ENCODE results near the gene TMEM82. TPM values are rescaled to one million over a fixed set of nuclear protein-coding genes. Genes with fewer than 3 reads are reported as not detected.

TMEM82 gene
- total RNA-seq, 1 donor from 2014 or later = 1.1 TPM

DNA sequence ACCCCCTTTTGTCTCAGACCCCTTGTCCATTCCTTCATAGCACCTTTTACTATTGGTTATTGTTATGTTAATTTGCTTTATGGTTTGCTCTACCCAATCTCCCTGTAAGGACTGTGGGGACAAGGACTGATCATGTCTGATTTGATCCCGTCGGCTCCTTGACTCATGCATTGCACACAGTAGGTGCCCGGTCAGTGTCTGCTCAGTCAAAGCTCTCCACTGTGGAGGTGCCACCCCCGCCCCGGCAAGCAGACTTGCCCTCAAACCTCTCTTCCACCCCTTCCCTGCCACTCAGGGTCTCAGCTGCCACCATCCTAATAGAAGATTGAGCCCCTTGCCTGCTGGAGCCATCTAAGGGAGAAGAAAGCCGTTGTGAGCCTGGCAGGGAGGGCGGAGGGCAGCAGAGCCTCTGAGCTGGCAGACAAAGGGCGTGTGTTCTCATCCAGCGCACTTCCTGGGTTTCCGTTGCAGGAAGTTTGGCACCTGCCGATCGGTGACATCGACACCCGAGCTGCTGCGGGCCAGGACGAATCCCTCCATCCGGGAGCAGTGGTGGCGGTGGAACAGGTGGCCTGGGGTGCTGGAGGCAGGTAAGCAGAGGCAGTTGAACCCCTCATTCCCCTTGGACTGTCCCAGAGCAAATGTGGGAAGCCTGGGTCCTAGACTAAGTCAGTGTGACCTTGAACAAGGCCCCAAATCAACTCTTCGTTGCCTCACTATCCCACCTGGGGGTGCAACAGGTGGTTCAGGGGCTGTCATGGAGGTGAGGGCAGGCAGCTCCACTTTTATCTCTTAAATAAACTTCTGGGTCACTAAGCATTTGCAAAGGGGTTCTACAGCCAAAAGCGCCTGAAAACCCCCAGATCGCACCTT is 14.1 kb downstream of the TMEM82 start:
- Mint-ChIP-seq H3K36me3 (peaks cover 2% of the 10 kb centered on the region), H3K9me3 (no peaks in the 10 kb centered on the region)

DNA sequence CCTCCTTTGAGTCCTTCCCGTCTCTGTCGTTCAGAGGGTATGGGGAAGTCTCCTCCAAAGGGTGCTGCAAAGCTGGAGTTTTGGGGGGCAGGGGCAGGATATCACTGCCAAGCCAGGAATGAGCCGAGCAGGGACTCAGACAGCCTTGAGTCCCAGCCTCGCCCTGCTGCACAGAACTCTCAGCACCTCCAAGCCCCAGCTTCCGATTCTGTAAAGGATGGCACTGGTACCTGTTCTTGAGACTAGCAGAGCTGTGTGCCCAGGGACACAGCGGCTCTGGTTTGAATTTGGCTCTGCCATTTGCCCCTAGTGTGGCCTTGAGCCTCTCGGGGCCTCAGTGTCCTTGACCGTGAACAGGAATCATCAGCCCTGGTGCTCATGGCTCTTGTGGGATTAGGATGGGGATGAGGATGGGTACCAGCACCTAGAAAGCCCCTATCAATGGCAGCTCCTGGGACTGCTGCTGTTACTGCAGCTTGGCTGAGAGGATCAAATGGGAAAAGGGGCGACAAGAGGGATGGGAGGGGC is 14.8 kb downstream of the TMEM82 start:
- Mint-ChIP-seq H3K36me3 (peaks cover 6% of the 10 kb centered on the region), H3K27me3 (no peaks in the 10 kb centered on the region), H3K27ac (peak overlapping the region; percentile 96), H3K9me3 (no peaks in the 10 kb centered on the region), H3K4me1 (ENCODE audit: unreplicated experiment) (peaks cover 29% of the 10 kb centered on the region), H3K4me3 (peak overlapping the region; percentile 93)
- TF ChIP-seq, protein P1, sequence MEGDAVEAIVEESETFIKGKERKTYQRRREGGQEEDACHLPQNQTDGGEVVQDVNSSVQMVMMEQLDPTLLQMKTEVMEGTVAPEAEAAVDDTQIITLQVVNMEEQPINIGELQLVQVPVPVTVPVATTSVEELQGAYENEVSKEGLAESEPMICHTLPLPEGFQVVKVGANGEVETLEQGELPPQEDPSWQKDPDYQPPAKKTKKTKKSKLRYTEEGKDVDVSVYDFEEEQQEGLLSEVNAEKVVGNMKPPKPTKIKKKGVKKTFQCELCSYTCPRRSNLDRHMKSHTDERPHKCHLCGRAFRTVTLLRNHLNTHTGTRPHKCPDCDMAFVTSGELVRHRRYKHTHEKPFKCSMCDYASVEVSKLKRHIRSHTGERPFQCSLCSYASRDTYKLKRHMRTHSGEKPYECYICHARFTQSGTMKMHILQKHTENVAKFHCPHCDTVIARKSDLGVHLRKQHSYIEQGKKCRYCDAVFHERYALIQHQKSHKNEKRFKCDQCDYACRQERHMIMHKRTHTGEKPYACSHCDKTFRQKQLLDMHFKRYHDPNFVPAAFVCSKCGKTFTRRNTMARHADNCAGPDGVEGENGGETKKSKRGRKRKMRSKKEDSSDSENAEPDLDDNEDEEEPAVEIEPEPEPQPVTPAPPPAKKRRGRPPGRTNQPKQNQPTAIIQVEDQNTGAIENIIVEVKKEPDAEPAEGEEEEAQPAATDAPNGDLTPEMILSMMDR (conservative IDR thresholded peaks at IDR 0.05) = no peak
- DNase-seq (ENCODE audit: extremely low spot score, unreplicated experiment) = no peak

More for the DNA sequence above, 14.1 kb downstream of the TMEM82 start:
- no peaks in the 10 kb centered on the region for H3K27me3 Mint-ChIP-seq
- peak overlapping the region; percentile 66 for H3K27ac Mint-ChIP-seq
- H3K4me1 Mint-ChIP-seq (ENCODE audit: unreplicated experiment) = peaks cover 25% of the 10 kb centered on the region
- TF ChIP-seq, protein P1 (conservative IDR thresholded peaks at IDR 0.05) = no peak
- H3K4me3 Mint-ChIP-seq = peak overlapping the region; percentile 38
- no peak for DNase-seq (ENCODE audit: extremely low spot score, unreplicated experiment)

DNA sequence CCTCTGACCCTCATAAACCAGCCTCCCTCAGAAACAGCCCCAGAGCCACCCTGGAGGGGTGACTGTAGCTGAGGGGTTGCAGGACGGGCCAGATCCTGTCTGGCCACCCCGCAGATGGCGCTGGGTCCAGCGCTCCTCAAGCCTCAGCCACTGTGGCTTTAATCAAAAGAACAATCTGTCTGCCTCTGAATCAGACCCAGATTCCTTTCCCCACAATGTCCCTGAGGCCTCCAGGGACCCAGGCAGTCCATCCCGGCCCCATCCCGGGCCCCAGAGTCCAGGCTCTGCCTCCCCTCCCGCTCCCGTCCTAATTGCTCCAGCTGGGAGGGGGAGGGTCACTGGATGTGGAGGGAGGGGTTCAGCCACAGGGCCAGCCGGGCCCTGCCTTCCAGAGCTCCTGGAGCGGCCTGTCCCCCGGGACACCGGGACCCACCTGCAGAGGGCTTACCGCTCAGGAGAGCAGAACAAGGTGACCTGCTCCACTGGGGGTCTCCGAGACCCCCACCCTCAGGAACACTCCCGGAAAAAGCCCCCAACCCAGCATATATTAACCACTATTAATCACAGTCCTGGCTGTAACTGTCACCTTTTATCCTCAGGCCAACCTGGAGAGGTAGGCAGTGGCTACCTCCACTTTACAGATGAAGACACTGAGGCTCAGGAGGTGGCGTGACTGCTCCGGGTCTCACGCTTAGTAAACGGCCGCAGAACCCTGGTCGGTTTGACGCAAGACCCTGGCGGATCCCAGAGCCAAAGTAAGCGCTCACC is 15.5 kb downstream of the TMEM82 start:
- TF ChIP-seq, protein P1 (conservative IDR thresholded peaks at IDR 0.05) = no peak
- Mint-ChIP-seq H3K4me1 (ENCODE audit: unreplicated experiment) (peaks cover 34% of the 10 kb centered on the region), H3K27ac (peak overlapping the region; percentile 96), H3K36me3 (peaks cover 9% of the 10 kb centered on the region), H3K9me3 (no peaks in the 10 kb centered on the region), H3K27me3 (no peaks in the 10 kb centered on the region), H3K4me3 (peak overlapping the region; percentile 93)
- peak; percentile 72 for DNase-seq (ENCODE audit: extremely low spot score, unreplicated experiment)

DNA sequence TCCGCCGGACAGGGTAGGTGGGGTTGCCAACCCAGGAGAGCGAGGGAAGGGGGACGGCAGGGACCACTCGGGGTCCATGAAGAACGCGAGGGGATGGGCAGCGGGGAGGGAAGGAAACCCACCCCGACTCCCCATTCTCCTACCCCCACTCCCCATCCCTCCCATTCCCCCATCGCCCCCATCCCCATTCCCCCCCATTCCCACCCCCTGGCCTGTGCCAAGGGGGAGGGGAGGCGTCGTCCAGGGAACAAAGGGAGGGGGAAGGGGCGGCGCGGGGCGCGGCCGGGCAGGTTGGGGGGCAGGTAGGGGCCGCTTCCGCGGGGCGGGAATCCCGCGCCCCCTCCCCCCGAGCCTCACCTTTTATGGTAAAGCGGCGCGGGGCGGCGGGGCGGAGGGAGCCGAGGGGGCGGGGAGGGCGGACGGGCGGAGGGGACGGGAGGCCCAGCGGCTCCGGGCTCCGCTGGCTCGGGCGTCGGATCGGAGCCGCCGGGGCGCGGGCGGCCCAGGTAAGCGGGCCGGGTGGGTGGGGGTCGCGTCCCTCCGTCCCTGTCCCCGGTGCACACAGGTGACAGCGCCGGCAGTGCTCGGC is 16.1 kb downstream of the TMEM82 start, which contains the start of gene FBLIM1:
TSS of gene FBLIM1 (plus strand) at position 453 of the 589 bp plus-strand sequence. CDS start 6,189 bp downstream, outside the sequence.
- no peaks in the 10 kb centered on the region for H3K27me3 Mint-ChIP-seq
- H3K27ac Mint-ChIP-seq = peak within 1 kb of the TSS; percentile 96
- H3K36me3 Mint-ChIP-seq = peaks cover 10% of the 10 kb centered on the region
- H3K4me1 Mint-ChIP-seq (ENCODE audit: unreplicated experiment) = peaks cover 35% of the 10 kb centered on the region
- TF ChIP-seq, protein P1 (conservative IDR thresholded peaks at IDR 0.05) = no peak
- H3K4me3 Mint-ChIP-seq = peak within 1 kb of the TSS; percentile 93
- no peaks in the 10 kb centered on the region for H3K9me3 Mint-ChIP-seq
- DNase-seq (ENCODE audit: extremely low spot score, unreplicated experiment) = no peak

DNA sequence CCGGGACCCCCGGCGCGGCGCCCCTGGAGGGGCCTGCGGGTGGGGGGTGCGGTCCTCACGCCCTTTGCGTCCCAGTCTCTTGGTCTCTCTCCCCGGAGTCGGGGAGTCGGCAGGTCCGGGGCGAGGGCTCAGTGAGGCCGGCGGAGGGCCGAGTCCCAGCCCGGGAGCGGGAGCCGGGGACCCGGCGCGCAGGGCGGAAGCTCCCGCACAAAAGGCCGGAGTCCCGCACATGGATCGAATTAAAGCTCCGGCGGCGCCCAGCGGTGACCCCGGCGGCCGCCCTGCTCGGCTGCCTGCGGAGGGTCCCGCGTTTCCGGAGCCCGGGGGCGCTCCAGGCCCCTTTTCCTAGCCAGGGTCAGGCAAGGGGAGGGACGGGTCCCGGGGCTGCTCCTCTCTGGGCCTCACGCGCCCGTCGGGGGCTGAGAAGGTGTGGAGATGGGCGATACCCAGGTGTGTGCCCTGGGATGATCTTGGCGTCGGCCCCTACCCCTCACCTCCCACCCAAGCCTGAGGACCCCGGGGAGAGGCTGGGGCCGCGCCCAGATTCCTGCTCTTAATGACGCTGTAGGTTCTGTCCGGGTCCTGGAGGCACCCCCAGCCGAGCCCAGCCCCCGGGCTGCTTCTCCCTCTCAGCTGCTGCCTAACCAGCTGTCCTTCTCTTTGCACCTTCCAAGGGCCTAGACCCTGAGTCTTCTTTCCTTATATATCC is 16.8 kb downstream of the TMEM82 start:
- Mint-ChIP-seq H3K27me3 (no peaks in the 10 kb centered on the region), H3K4me3 (peak overlapping the region; percentile 90), H3K4me1 (ENCODE audit: unreplicated experiment) (peaks cover 37% of the 10 kb centered on the region), H3K27ac (peak overlapping the region; percentile 95), H3K9me3 (no peaks in the 10 kb centered on the region), H3K36me3 (peaks cover 12% of the 10 kb centered on the region)
- no peak for DNase-seq (ENCODE audit: extremely low spot score, unreplicated experiment)
- TF ChIP-seq, protein P1 (conservative IDR thresholded peaks at IDR 0.05) = peak; percentile 18
